SU-DHL-6 (cell line): ENCODE results near the gene NRL.
A peak's percentile ranks its signal among the peaks of the same experiment; 100 is the strongest.
"Not testable (repeated sequence)": the region's sequence is repeated elsewhere in the genome, so short reads cannot be mapped to it uniquely, and the experiment has no call there.

Experiments
- H2AFZ ChIP-seq: fragments of 200-600 bp; sonication (generic); 2 replicates; pipeline ENCODE4 v1.6.1; 2014; ENCODE audit warnings: low read depth, mild to moderate bottlenecking, moderate library complexity, mixed read lengths, antibody characterized with exemption, low read length; ENCODE audit not compliant: severe bottlenecking
- H3F3A ChIP-seq: fragments of 200-600 bp; shearing (Covaris generic); 2 replicates; pipeline ENCODE4 v1.6.0; 2016; ENCODE audit warnings: antibody characterized with exemption, mild to moderate bottlenecking; ENCODE audit not compliant: insufficient read depth
- H3K27ac ChIP-seq: fragments of 200-600 bp; sonication (generic); 2 replicates; pipeline ENCODE4 v1.5.1; 2016; ENCODE audit warnings: low read depth, mild to moderate bottlenecking, low read length, moderate library complexity, mixed read lengths
- H3K27me3 ChIP-seq: fragments of 200-600 bp; sonication (generic), shearing (Covaris generic); 2 replicates; pipeline ENCODE4 v1.6.0; 2014; ENCODE audit warnings: mild to moderate bottlenecking, low read length
- H3K36me3 ChIP-seq: fragments of 200-600 bp; sonication (generic); 2 replicates; pipeline ENCODE4 v1.6.1; 2014; ENCODE audit warnings: mild to moderate bottlenecking, low read length, mixed read lengths
- H3K4me2 ChIP-seq: fragments of 300-600, 200-600 bp; shearing (Covaris generic), sonication (generic); 2 replicates; pipeline ENCODE4 v1.6.0; 2014; ENCODE audit warnings: low read length, low read depth, mild to moderate bottlenecking; ENCODE audit not compliant: poor library complexity, severe bottlenecking
- H3K4me3 ChIP-seq: fragments of 200-600 bp; sonication (generic); 2 replicates; pipeline ENCODE4 v1.5.1; 2014; ENCODE audit warnings: antibody characterized with exemption, low read length, mild to moderate bottlenecking, mixed read lengths; ENCODE audit not compliant: insufficient read depth, poor library complexity, severe bottlenecking
- H3K79me2 ChIP-seq: fragments of 200-600 bp; sonication (generic); 2 replicates; pipeline ENCODE4 v1.6.1; 2014; ENCODE audit warnings: mild to moderate bottlenecking, low read length, moderate library complexity; ENCODE audit not compliant: insufficient read depth
- H3K9ac ChIP-seq: fragments of 200-600 bp; sonication (generic); 2 replicates; pipeline ENCODE4 v1.7.0; 2014; ENCODE audit warnings: mild to moderate bottlenecking, low read length
- H3K9me2 ChIP-seq: fragments of 200-600 bp; sonication (generic); replicated peaks from 2 replicates; pipeline ENCODE4 v1.6.1; 2014; ENCODE audit warnings: low read length; ENCODE audit not compliant: insufficient read depth
- H3K9me3 ChIP-seq: fragments of 200-600 bp; sonication (generic); 2 replicates; pipeline ENCODE4 v1.6.1; 2014; ENCODE audit warnings: low read length, mixed read lengths; ENCODE audit not compliant: insufficient read depth
- H4K20me1 ChIP-seq: fragments of 200-600 bp; sonication (generic); 2 replicates; pipeline ENCODE4 v1.6.1; 2014; ENCODE audit warnings: low read depth, mild to moderate bottlenecking, antibody characterized with exemption, low read length, moderate library complexity, mixed read lengths
- CTCF ChIP-seq: fragments of 200-600 bp; sonication (generic); IDR thresholded peaks from one replicate; pipeline ENCODE4 v1.5.1; 2017; ENCODE audit warnings: antibody characterized with exemption, mild to moderate bottlenecking, low read length, moderate library complexity; ENCODE audit not compliant: insufficient read depth, poor library complexity, severe bottlenecking
- EZH2phosphoT487 ChIP-seq: fragments of 200-600 bp; sonication (generic), shearing (Covaris generic); conservative IDR thresholded peaks from 2 replicates; pipeline ENCODE4 v1.6.1; 2018; ENCODE audit warnings: mild to moderate bottlenecking, antibody characterized with exemption, low read length, moderate library complexity, mixed read lengths

The NRL gene

GRCh38 chr14:24051176-24051788 is 63.5 kb downstream of the NRL start:
- peak overlapping the region; percentile 71 for H3K9ac ChIP-seq
- no peaks in the 10 kb centered on the region for H3K9me3 ChIP-seq
- H3F3A ChIP-seq: no peaks in the 10 kb centered on the region
- peak overlapping the region; percentile 79 for H3K4me3 ChIP-seq
- H3K27me3 ChIP-seq: no peaks in the 10 kb centered on the region
- no peaks in the 10 kb centered on the region for H3K36me3 ChIP-seq
- peak overlapping the region; percentile 89 for H3K4me2 ChIP-seq
- H3K27ac ChIP-seq: no peak overlapping the region
- TF ChIP-seq EZH2phosphoT487 (no peak), CTCF (no peak)
- H3K9me2 ChIP-seq: no peaks in the 10 kb centered on the region
- no peaks in the 10 kb centered on the region for H3K79me2 ChIP-seq
- peak overlapping the region; percentile 99 for H2AFZ ChIP-seq
- H4K20me1 ChIP-seq: no peaks in the 10 kb centered on the region

- H4K20me1 ChIP-seq, H3K9me3 ChIP-seq, H3F3A ChIP-seq, H3K27ac ChIP-seq, H3K27me3 ChIP-seq, H3K79me2 ChIP-seq, H2AFZ ChIP-seq, H3K9ac ChIP-seq, H3K4me3 ChIP-seq, H3K36me3 ChIP-seq, H3K9me2 ChIP-seq, H3K4me2 ChIP-seq: not testable (repeated sequence)
These were observed 64.0 kb downstream of the NRL start for GRCh38 chr14:24050753-24051152.

- not testable (repeated sequence) for H3K4me2 ChIP-seq, H3K27ac ChIP-seq, H3K9me3 ChIP-seq, H3K36me3 ChIP-seq, H3K27me3 ChIP-seq, H2AFZ ChIP-seq, H3F3A ChIP-seq, H3K9ac ChIP-seq, H4K20me1 ChIP-seq, H3K4me3 ChIP-seq, H3K9me2 ChIP-seq, H3K79me2 ChIP-seq
These were observed 65.7 kb downstream of the NRL start for GRCh38 chr14:24049002-24049401.

DNA sequence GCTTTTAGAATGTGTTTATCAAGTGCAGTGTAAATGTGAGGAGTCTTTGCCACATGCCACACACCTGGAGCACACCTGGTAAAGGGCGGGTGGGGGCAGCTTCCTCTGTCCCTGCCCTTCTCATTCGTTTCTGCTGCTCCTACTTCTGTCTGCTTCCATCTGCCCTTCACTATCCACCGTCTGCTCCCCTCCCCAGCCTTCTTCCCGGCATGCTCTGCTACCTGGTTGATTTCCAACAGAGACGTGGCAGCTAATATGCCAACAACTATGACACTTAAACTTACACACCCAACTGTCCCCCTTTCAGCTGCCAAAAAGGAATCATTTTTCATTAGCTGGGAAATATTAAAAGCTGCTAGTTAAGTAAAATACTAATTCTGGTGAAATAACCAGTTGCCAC is 72.0 kb downstream of the NRL start:
- TF ChIP-seq EZH2phosphoT487 (no peak), CTCF (no peak)
- Histone ChIP-seq H3K27me3 (no peaks in the 10 kb centered on the region), H3K36me3 (no peaks in the 10 kb centered on the region), H3K4me3 (no peak overlapping the region), H4K20me1 (no peaks in the 10 kb centered on the region), H3K9me3 (no peaks in the 10 kb centered on the region), H3K9ac (no peak overlapping the region), H3K4me2 (no peak overlapping the region), H3F3A (no peaks in the 10 kb centered on the region), H2AFZ (no peak overlapping the region), H3K79me2 (no peaks in the 10 kb centered on the region), H3K9me2 (no peaks in the 10 kb centered on the region), H3K27ac (no peak overlapping the region)
